Breast epithelium (tissue), 3 donors: ENCODE measurements around the gene FIS1.

Experiments
- POLR2A ChIP-seq: fragments of 450-650 bp; IDR thresholded peaks from one replicate; pipeline ENCODE4 v1.6.1; 2016; ENCODE audit warnings: antibody characterized with exemption, mild to moderate bottlenecking, moderate library complexity
- POLR2AphosphoS5 ChIP-seq, 3 donors: sonication (generic); formaldehyde crosslinking; IDR thresholded peaks; one replicate each; pipeline ENCODE4 v1.6.1; 2017; ENCODE audit warnings: antibody characterized with exemption in 3 of 3
- TF ChIP-seq, protein P1 (sequence below), 3 donors: fragments of 450-650 bp; IDR thresholded peaks; one replicate each; pipeline ENCODE4 v1.5.1; 2016 to 2017; ENCODE audit warnings: antibody characterized with exemption in 3 of 3, mild to moderate bottlenecking in 3 of 3, moderate library complexity in 3 of 3

DNA sequence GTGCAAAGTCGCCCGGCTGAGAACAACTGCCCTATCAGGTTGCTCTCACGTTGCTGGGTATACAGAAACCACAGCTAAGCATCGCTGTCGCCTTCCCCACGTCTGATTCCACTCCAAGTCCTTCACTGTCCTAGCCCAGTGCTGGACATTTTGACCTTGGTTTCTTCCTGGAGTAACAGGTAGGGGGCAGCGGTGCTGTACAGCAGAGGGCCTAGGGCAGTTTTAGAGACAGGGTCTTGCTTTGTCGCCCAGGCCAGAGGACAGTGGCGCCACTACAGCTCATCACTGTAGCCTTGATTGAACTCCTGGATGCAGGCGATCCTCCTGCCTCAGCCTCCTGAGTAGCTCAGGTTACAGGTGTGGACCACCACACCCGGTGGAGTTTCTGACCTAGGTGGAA lies 9.8 kb downstream of the FIS1 start:
- TF ChIP-seq, protein P1, sequence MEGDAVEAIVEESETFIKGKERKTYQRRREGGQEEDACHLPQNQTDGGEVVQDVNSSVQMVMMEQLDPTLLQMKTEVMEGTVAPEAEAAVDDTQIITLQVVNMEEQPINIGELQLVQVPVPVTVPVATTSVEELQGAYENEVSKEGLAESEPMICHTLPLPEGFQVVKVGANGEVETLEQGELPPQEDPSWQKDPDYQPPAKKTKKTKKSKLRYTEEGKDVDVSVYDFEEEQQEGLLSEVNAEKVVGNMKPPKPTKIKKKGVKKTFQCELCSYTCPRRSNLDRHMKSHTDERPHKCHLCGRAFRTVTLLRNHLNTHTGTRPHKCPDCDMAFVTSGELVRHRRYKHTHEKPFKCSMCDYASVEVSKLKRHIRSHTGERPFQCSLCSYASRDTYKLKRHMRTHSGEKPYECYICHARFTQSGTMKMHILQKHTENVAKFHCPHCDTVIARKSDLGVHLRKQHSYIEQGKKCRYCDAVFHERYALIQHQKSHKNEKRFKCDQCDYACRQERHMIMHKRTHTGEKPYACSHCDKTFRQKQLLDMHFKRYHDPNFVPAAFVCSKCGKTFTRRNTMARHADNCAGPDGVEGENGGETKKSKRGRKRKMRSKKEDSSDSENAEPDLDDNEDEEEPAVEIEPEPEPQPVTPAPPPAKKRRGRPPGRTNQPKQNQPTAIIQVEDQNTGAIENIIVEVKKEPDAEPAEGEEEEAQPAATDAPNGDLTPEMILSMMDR (IDR thresholded peaks at IDR 0.05), result no peak
- TF ChIP-seq POLR2AphosphoS5 (IDR thresholded peaks at IDR 0.05) (no peak), POLR2A (no peak)
